GM23338 (cell line): Measurements from ENCODE around the gene PLIN5. TPM values are rescaled to one million over a fixed set of nuclear protein-coding genes. Genes with fewer than 3 reads are reported as not detected.

ENCODE experiments used
- CREB1 ChIP-seq: fragments of 250-450 bp; sonication (Bioruptor Pico); IDR thresholded peaks from 2 replicates; pipeline ENCODE4 v1.5.0; 2020; ENCODE audit warnings: low read depth, mild to moderate bottlenecking, moderate library complexity
- EZH2 ChIP-seq: fragments of 200-600 bp; sonication (generic); IDR thresholded peaks from one replicate; pipeline ENCODE4 v1.8.0; 2017; ENCODE audit warnings: antibody characterized with exemption, mild to moderate bottlenecking, low read depth; ENCODE audit not compliant: unreplicated experiment
- JUNB ChIP-seq: IDR thresholded peaks from one replicate; pipeline ENCODE4 v1.6.1; 2016; ENCODE audit warnings: antibody characterized with exemption; ENCODE audit not compliant: unreplicated experiment
- NANOG ChIP-seq: IDR thresholded peaks from 2 replicates; pipeline ENCODE4 v1.6.1; 2016; ENCODE audit warnings: antibody characterized with exemption, borderline replicate concordance
- POLR2AphosphoS5 ChIP-seq: IDR thresholded peaks from 2 replicates; pipeline ENCODE4 v1.6.1; 2016; ENCODE audit warnings: antibody characterized with exemption, low read depth
- REST ChIP-seq: IDR thresholded peaks from one replicate; pipeline ENCODE4 v1.6.1; 2018; ENCODE audit warnings: antibody characterized with exemption; ENCODE audit not compliant: unreplicated experiment
- STAT1 ChIP-seq: IDR thresholded peaks from one replicate; pipeline ENCODE4 v1.6.1; 2016; ENCODE audit warnings: antibody characterized with exemption; ENCODE audit not compliant: unreplicated experiment
- ZNF114 ChIP-seq: fragments of 250-450 bp; sonication (Bioruptor Pico); IDR thresholded peaks from 2 replicates; pipeline ENCODE4 v1.5.0; 2020; ENCODE audit warnings: mild to moderate bottlenecking, moderate library complexity
- ZNF462 ChIP-seq: fragments of 250-450 bp; sonication (Bioruptor Pico); IDR thresholded peaks from 2 replicates; pipeline ENCODE4 v1.5.0; 2020; ENCODE audit warnings: mild to moderate bottlenecking, moderate library complexity
- polyA plus RNA-seq: library from polyadenylated mRNA; unstranded; fragments of >200 nt; fragmentation: Nextera tagmentation; extraction: Ambion mirVana; gene quantifications from 2 replicates; pipeline ENCODE4 v1.2.1, GENCODE V29; 2016
- total RNA-seq: library from RNA; depleted of rRNA; stranded (reverse); fragments of >200 nt; shearing (Covaris generic); gene quantifications from 2 replicates; pipeline ENCODE4 v1.2.3, GENCODE V29; 2014

The PLIN5 gene
- total and polyA plus RNA-seq, 2 experiments from 2014 or later: 1.9 to 3.5 TPM

- TF ChIP-seq ZNF462 (no peak), NANOG (no peak), STAT1 (no peak), POLR2AphosphoS5 (no peak), EZH2 (no peak), JUNB (no peak), CREB1 (no peak), ZNF114 (CRISPR knock-in tag) (no peak), REST (no peak)
Measured at GRCh38 chr19:4473763-4474513, 61.1 kb downstream of the PLIN5 start (continued).
